HepG2 (cell line): ENCODE measurements around the gene C6orf132. TPM values are rescaled to one million over a fixed set of nuclear protein-coding genes. Genes with fewer than 3 reads are reported as not detected.

ENCODE experiments used
- AKNA ChIP-seq: sonication (generic); formaldehyde crosslinking; IDR thresholded peaks from 2 replicates; pipeline ENCODE4 v1.4.0; 2020; ENCODE audit warnings: missing genetic modification reagents, borderline replicate concordance
- BCLAF1 ChIP-seq: fragments of 450-650 bp; IDR thresholded peaks from 2 replicates; pipeline ENCODE4 v1.6.1; 2017; ENCODE audit warnings: mild to moderate bottlenecking
- ELF1 ChIP-seq: sonication (generic); formaldehyde crosslinking; IDR thresholded peaks from 2 replicates; pipeline ENCODE4 v1.4.0; 2020; ENCODE audit warnings: missing genetic modification reagents
- GATAD1 ChIP-seq: IDR thresholded peaks from 2 replicates; pipeline ENCODE4 v1.6.1; 2016; ENCODE audit warnings: missing genetic modification reagents, missing compliant biosample characterization
- PAXIP1 ChIP-seq: sonication (generic); formaldehyde crosslinking; conservative IDR thresholded peaks from 2 replicates; pipeline ENCODE4 v1.4.0; 2020; ENCODE audit warnings: mild to moderate bottlenecking, missing genetic modification reagents, moderate library complexity
- RFXAP ChIP-seq: sonication (generic); formaldehyde crosslinking; IDR thresholded peaks from 2 replicates; pipeline ENCODE4 v1.4.0; 2020; ENCODE audit warnings: missing genetic modification reagents, borderline replicate concordance
- SIX1 ChIP-seq: sonication (generic); formaldehyde crosslinking; IDR thresholded peaks from 2 replicates; pipeline ENCODE4 v1.4.0; 2020; ENCODE audit warnings: missing genetic modification reagents, borderline replicate concordance
- ZC3H4 ChIP-seq: sonication (generic); formaldehyde crosslinking; IDR thresholded peaks from 2 replicates; pipeline ENCODE4 v1.4.0; 2020; ENCODE audit warnings: missing genetic modification reagents, borderline replicate concordance
- ZFP41 ChIP-seq: sonication (generic); formaldehyde crosslinking; IDR thresholded peaks from 2 replicates; pipeline ENCODE4 v1.4.0; 2020; ENCODE audit warnings: mild to moderate bottlenecking, missing genetic modification reagents, borderline replicate concordance
- ZNF121 ChIP-seq: sonication (generic); formaldehyde crosslinking; IDR thresholded peaks from 2 replicates; pipeline ENCODE4 v1.5.0; 2020; ENCODE audit warnings: mild to moderate bottlenecking, missing genetic modification reagents
- ZNF431 ChIP-seq: sonication (generic); formaldehyde crosslinking; IDR thresholded peaks from 2 replicates; pipeline ENCODE4 v1.9.0; 2022; ENCODE audit warnings: missing genetic modification reagents, low read depth, mild to moderate bottlenecking, borderline replicate concordance
- ZNF543 ChIP-seq: sonication (generic); formaldehyde crosslinking; IDR thresholded peaks from 2 replicates; pipeline ENCODE4 v1.4.0; 2020; ENCODE audit warnings: mild to moderate bottlenecking, missing genetic modification reagents
- ZNF770 ChIP-seq: sonication (generic); formaldehyde crosslinking; IDR thresholded peaks from 2 replicates; pipeline ENCODE4 v1.5.0; 2020; ENCODE audit warnings: mild to moderate bottlenecking, missing genetic modification reagents
- polyA plus RNA-seq, 8 experiments: library from polyadenylated mRNA; depleted of rRNA in 3 of 8; stranded (reverse) in 7 of 8; unstranded in 1 of 8; fragments of >200 nt; fragmentation: Illumina TruSeq in 4 of 8; extraction: Trizol in 4 of 8; gene quantifications; 2 replicates each; pipeline versions ENCODE4 v1.2.1 to v1.2.3, GENCODE V29; 2011 to 2016; ENCODE audit warnings: low read depth in 4 of 8, missing spikeins in 1 of 8, mixed read lengths in 1 of 8; ENCODE audit not compliant: insufficient read depth in 1 of 8
- total RNA-seq, 5 experiments: library from RNA; depleted of rRNA; stranded (reverse); fragments of >200 nt; fragmentation: Illumina TruSeq; extraction: Trizol; gene quantifications; 2 replicates each; pipeline ENCODE4 v1.2.3, GENCODE V29; 2016; ENCODE audit warnings: low read depth in 1 of 5

C6orf132 gene
- total and polyA plus RNA-seq, 2 of the 13 experiments (the other 11 are each of a cell fraction or from before 2014, with no cell fraction given), result 0.78 to 3.0 TPM

GRCh38 chr6:42106112-42107023 lies 36.1 kb downstream of the C6orf132 start (continued):
- no peak for TF ChIP-seq BCLAF1
- no peak for TF ChIP-seq ZNF543 (CRISPR knock-in tag)
- TF ChIP-seq ZNF770, result no peak
- no peak for TF ChIP-seq GATAD1
- peak; percentile 34; the same call in 1 of the 2 replicates for TF ChIP-seq ELF1 (CRISPR knock-in tag)
- no peak for TF ChIP-seq SIX1 (CRISPR knock-in tag)
- peak; percentile 55; the same call in 1 of the 2 replicates for TF ChIP-seq ZNF121 (CRISPR knock-in tag)
- TF ChIP-seq PAXIP1 (CRISPR knock-in tag), result peak; percentile 93
- TF ChIP-seq RFXAP (CRISPR knock-in tag), result no peak
- TF ChIP-seq ZC3H4 (CRISPR knock-in tag), result no peak
- TF ChIP-seq ZNF431, result no peak
- TF ChIP-seq AKNA, result no peak
- no peak for TF ChIP-seq ZFP41 (CRISPR knock-in tag)
